ENCODE data around the gene EGFR.

GRCh38 chr7:55203300-55203699 lies 184.5 kb downstream of the EGFR start:
- TF ChIP-seq MYC (IDR thresholded peaks at IDR 0.05; ENCODE audit: borderline replicate concordance, low read length) (no peak), CTCF (IDR thresholded peaks at IDR 0.05) (no peak)

Data from A549 (cell line).